PFSK-1 (cell line): ENCODE results near the gene HNF4A.

Experiments
- POLR2AphosphoS5 ChIP-seq: IDR thresholded peaks from 2 replicates; pipeline ENCODE4 v1.6.1; 2012; ENCODE audit warnings: low read depth, mild to moderate bottlenecking, control low read depth, low read length, moderate library complexity
- TF ChIP-seq, protein P1 (sequence below), 2 experiments: IDR thresholded peaks; 2 replicates each; pipeline versions ENCODE4 v1.6.1 to v1.8.0; 2011 to 2012; ENCODE audit warnings: low read depth in 2 of 2, low read length in 2 of 2, control low read depth in 1 of 2, inconsistent platforms in 1 of 2, mild to moderate bottlenecking in 1 of 2, moderate library complexity in 1 of 2; ENCODE audit not compliant: insufficient read depth in 1 of 2

GRCh38 chr20:44447827-44448419 is 92.4 kb downstream of the HNF4A start:
- TF ChIP-seq, protein P1, sequence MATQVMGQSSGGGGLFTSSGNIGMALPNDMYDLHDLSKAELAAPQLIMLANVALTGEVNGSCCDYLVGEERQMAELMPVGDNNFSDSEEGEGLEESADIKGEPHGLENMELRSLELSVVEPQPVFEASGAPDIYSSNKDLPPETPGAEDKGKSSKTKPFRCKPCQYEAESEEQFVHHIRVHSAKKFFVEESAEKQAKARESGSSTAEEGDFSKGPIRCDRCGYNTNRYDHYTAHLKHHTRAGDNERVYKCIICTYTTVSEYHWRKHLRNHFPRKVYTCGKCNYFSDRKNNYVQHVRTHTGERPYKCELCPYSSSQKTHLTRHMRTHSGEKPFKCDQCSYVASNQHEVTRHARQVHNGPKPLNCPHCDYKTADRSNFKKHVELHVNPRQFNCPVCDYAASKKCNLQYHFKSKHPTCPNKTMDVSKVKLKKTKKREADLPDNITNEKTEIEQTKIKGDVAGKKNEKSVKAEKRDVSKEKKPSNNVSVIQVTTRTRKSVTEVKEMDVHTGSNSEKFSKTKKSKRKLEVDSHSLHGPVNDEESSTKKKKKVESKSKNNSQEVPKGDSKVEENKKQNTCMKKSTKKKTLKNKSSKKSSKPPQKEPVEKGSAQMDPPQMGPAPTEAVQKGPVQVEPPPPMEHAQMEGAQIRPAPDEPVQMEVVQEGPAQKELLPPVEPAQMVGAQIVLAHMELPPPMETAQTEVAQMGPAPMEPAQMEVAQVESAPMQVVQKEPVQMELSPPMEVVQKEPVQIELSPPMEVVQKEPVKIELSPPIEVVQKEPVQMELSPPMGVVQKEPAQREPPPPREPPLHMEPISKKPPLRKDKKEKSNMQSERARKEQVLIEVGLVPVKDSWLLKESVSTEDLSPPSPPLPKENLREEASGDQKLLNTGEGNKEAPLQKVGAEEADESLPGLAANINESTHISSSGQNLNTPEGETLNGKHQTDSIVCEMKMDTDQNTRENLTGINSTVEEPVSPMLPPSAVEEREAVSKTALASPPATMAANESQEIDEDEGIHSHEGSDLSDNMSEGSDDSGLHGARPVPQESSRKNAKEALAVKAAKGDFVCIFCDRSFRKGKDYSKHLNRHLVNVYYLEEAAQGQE (IDR thresholded peaks at IDR 0.05; ENCODE audit: insufficient read depth in 1 of 2, low read depth in 2 of 2, low read length in 2 of 2), result no peak
- TF ChIP-seq POLR2AphosphoS5, result no peak
